ENCODE measurements around the gene TNKS1BP1.

- TF ChIP-seq EP300 (IDR thresholded peaks at IDR 0.05) (no peak), CTCF (IDR thresholded peaks at IDR 0.05) (no peak), POLR2A (IDR thresholded peaks at IDR 0.05) (no peak)
These were observed 16.2 kb downstream of the TNKS1BP1 start for GRCh38 chr11:57308426-57309060.
